Myometrial cell (primary cell): Measurements from ENCODE around the gene NPY1R. TPM values are rescaled to one million over a fixed set of nuclear protein-coding genes. Genes with fewer than 3 reads are reported as not detected.

Source experiments
- total RNA-seq: library from RNA; depleted of rRNA; stranded (reverse); fragments of >200 nt; gene quantifications from 2 replicates; pipeline ENCODE4 v1.2.3, GENCODE V29; 2015

The NPY1R gene
- total RNA-seq = 3.0 TPM in 1 of 2 replicates, not detected in the other

DNA sequence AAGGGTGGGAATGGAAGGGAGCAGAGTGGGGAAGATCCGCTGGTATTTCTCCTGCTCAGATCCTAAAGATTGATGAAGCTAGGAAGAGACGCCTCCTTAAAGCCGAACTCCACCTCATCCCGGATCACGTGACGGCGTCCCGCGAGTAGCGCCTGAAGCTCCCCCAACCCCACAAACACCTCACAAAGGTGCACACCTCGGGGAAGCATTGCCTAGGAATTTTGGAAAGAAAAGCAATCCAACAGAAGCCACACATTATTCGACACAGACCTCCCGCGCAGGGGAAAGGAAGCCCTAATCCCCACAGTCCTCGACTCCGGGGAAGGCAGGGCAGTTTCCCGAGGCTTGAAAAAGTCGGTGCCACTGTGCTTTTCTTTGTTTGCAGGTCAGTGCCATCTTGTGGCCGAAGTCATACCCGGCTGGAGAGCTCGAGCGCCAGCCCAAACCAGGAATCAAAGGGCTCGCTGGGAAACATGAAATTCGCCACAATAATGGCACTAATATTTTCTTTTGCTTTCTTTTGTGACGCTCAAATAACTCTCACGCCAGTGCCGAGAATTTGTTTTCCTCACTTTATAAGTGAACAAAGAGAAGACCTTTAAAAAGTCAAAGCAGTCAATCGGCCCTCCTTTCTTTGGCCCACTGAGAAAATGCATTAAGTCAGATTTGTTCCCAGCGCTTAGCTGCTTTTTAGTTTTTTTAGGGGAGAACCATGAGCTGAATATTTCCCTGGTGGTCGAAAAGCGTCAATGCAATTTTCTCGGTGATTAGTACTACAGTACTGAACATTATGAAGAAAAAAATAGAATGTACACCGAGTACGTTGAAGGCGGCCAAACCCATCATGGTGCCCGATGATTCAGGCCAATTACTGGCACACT, at the start of gene NPY1R:
NPY1R (minus strand) TSS at position 71 of the 881 bp plus-strand sequence. CDS start 6,042 bp downstream, outside the sequence.

DNA sequence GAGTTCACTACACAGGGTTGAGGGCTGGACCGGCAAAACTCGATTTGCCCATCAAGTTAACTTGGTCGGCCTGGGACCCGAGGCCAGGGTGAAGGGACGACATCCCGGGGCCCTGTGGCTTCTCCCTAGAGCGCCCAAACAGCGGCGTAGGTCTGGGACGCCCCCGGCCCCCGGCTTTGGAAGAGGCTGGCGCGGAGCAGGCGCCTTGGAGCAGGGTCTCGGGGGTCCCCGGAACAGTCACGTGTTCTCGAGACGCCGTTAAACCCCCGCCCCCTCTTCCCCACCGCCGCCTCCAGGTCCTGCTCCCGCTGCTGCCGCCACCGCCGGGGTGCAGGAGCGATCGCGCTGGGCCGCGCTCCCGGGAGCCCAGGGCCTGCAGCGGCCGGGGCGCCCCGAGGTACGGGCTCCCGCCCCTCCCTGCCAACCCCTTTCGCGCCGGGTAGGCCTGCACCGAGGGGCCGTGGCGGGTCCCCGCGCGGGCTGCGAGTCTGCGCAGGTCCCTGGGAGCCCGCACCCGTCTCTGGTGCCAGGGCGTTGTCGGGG, 11.3 kb upstream of the NPY1R start, which contains the start of gene NPY5R:
NPY5R (plus strand) TSS at position 289 of the 543 bp plus-strand sequence. CDS start 6,382 bp downstream, outside the sequence.

Other genes starting within 250 kb of the NPY1R start
- gene NAF1, start 165.7 kb downstream of the NPY1R start, total RNA-seq = 8.9 and 10.5 TPM in 2 replicates
- gene NPY5R, start 11.3 kb upstream of the NPY1R start, total RNA-seq = not detected in 2 replicates
- gene TKTL2, start 141.2 kb upstream of the NPY1R start, total RNA-seq = not detected in 2 replicates
- 29.4 and 46.1 TPM in 2 replicates for gene TMA16, start 162.1 kb upstream of the NPY1R start, total RNA-seq